GM12878 (cell line): ENCODE measurements around the gene AP1S1. TPM values are rescaled to one million over a fixed set of nuclear protein-coding genes. Genes with fewer than 3 reads are reported as not detected.

Source experiments
- ATAC-seq: fragments of 200-7000 bp; cut with Tn5 transposase; 3 replicates; pipeline ENCODE4 v1.9.1; 2020; ENCODE audit warnings: mild to moderate bottlenecking, moderate library complexity
- BruUV-seq: library from RNA; stranded (reverse); fragments of 400-500 nt; replicated peaks from 2 replicates; lab custom pipeline; 2021; lab: Mats Ljungman, UMichigan
- CTCF ChIA-PET: fragments of 300-600 bp; sonication (Branson Sonifier 250); formaldehyde crosslinking; extraction: SDS; loops from one replicate; lab custom pipeline; 2021; ENCODE audit warnings: inconsistent platforms; lab: Yijun Ruan, JAX
- POLR2A ChIA-PET: fragments of 350-600 bp; formaldehyde crosslinking; extraction: SDS; loops from one replicate; lab custom pipeline; 2021; ENCODE audit warnings: inconsistent platforms; lab: Charles Lee
- RAD21 ChIA-PET: fragments of 300-600 bp; sonication (Branson Sonifier 250); formaldehyde crosslinking; loops from one replicate; lab custom pipeline; 2023; ENCODE audit warnings: antibody characterized with exemption; ENCODE audit not compliant: unreplicated experiment; lab: Charles Lee
- SMC1A ChIA-PET: fragments of 300-600 bp; sonication (Branson Sonifier 250); formaldehyde crosslinking; loops from one replicate; lab custom pipeline; 2023; ENCODE audit not compliant: unreplicated experiment, uncharacterized antibody; lab: Charles Lee
- DNase-seq: peaks from one replicate; pipeline ENCODE4 v3.0.0-alpha.2; 2011; ENCODE audit warnings: low read depth, low spot score
- FAIRE-seq: peaks from 3 replicates; lab custom pipeline; 2011; peaks lifted over from hg19 to GRCh38; lab: Jason Lieb, UNC
- H2AFZ ChIP-seq: 2 replicates; pipeline ENCODE4 v1.6.0; 2011; ENCODE audit warnings: low read depth, low read length, control low read depth; ENCODE audit not compliant: control insufficient read depth
- H3K27ac ChIP-seq: 2 replicates; pipeline ENCODE4 v1.5.1; 2011; ENCODE audit warnings: control low read depth; ENCODE audit not compliant: control insufficient read depth, insufficient read depth
- H3K27me3 ChIP-seq, 2 experiments: replicated peaks in 1 of 2; 2 replicates each; pipeline versions ENCODE4 v1.6.0 to v1.6.1; 2011; ENCODE audit warnings: low read length in 1 of 2; ENCODE audit not compliant: control insufficient read depth in 2 of 2, insufficient read depth in 2 of 2
- H3K36me3 ChIP-seq, 2 experiments: 2 replicates each; pipeline ENCODE4 v1.5.1; 2011; ENCODE audit warnings: low read length in 1 of 2; ENCODE audit not compliant: control insufficient read depth in 2 of 2, insufficient read depth in 2 of 2
- H3K4me1 ChIP-seq: 2 replicates; pipeline ENCODE4 v1.6.1; 2011; ENCODE audit warnings: mild to moderate bottlenecking, low read length, moderate library complexity, mixed read lengths; ENCODE audit not compliant: control insufficient read depth, insufficient read depth
- H3K4me2 ChIP-seq: 2 replicates; pipeline ENCODE4 v1.6.0; 2011; ENCODE audit warnings: control low read depth; ENCODE audit not compliant: control insufficient read depth, insufficient read depth
- H3K4me3 ChIP-seq: fragments of 200-600 bp; sonication (generic); 2 replicates; pipeline ENCODE4 v1.5.1; 2016
- H3K79me2 ChIP-seq: 2 replicates; pipeline ENCODE4 v1.6.0; 2011; ENCODE audit warnings: low read length; ENCODE audit not compliant: control insufficient read depth, insufficient read depth
- H3K9ac ChIP-seq: 2 replicates; pipeline ENCODE4 v1.8.0; 2011; ENCODE audit warnings: low read length, control low read depth, mixed read lengths; ENCODE audit not compliant: control insufficient read depth, insufficient read depth
- H3K9me3 ChIP-seq: replicated peaks from 3 replicates; pipeline ENCODE4 v1.5.1; 2011; ENCODE audit warnings: mild to moderate bottlenecking, low read length; ENCODE audit not compliant: control insufficient read depth, insufficient read depth
- H4K20me1 ChIP-seq: 2 replicates; pipeline ENCODE4 v1.6.0; 2011; ENCODE audit not compliant: control insufficient read depth, insufficient read depth
- CEBPZ ChIP-seq: fragments of 150-350 bp; IDR thresholded peaks from 2 replicates; pipeline ENCODE4 v1.6.1; 2016; ENCODE audit warnings: low read depth, low read length
- E2F4 ChIP-seq: IDR thresholded peaks from 2 replicates; pipeline ENCODE4 v1.6.1; 2012; ENCODE audit warnings: low read depth, low read length, improper control_type of control experiment
- EGR1 ChIP-seq, 2 experiments: IDR thresholded peaks; 1 replicate in 1 of 2; 2 replicates in 1 of 2; pipeline ENCODE4 v1.6.1; 2011 to 2012; ENCODE audit warnings: low read depth in 2 of 2, low read length in 2 of 2, borderline replicate concordance in 1 of 2, mild to moderate bottlenecking in 1 of 2, moderate library complexity in 1 of 2
- GABPA ChIP-seq: IDR thresholded peaks from 2 replicates; pipeline ENCODE4 v1.6.1; 2014; ENCODE audit warnings: antibody characterized with exemption, low read depth, mild to moderate bottlenecking, inconsistent platforms
- KDM1A ChIP-seq: fragments of 200-600 bp; sonication (generic); IDR thresholded peaks from 2 replicates; pipeline ENCODE4 v1.6.1; 2016; ENCODE audit warnings: borderline replicate concordance
- MAX ChIP-seq: IDR thresholded peaks from 2 replicates; pipeline ENCODE4 v1.6.1; 2012; ENCODE audit warnings: low read depth, low read length, improper control_type of control experiment
- MLLT1 ChIP-seq: fragments of 450-650 bp; IDR thresholded peaks from 2 replicates; pipeline ENCODE4 v1.6.1; 2016; ENCODE audit warnings: mild to moderate bottlenecking
- YBX1 ChIP-seq: fragments of 450-650 bp; IDR thresholded peaks from 2 replicates; pipeline ENCODE4 v1.6.1; 2016; ENCODE audit warnings: antibody characterized with exemption
- WGBS: methylation state at CpG from one replicate; pipeline ENCODE4 v1.1.6; 2016; ENCODE audit warnings: low lambda C conversion rate; ENCODE audit not compliant: insufficient replicate concordance, insufficient coverage; ENCODE audit errors: missing lambda C conversion rate; 5-methylcytosine and 5-hydroxymethylcytosine counted together
- in situ Hi-C: fragments of 300-500 bp; cut with MboI; formaldehyde crosslinking; loops from 9 replicates; pipeline ENCODE4 v1.14.3; 2018; ENCODE audit warnings: mixed read lengths
- intact Hi-C: fragments of 100-400 bp; cut with micrococcal nuclease; formaldehyde crosslinking; loops from one replicate; pipeline ENCODE4 v1.14.2; 2022; ENCODE audit not compliant: unreplicated experiment
- polyA plus RNA-seq, 11 experiments: library from polyadenylated mRNA; depleted of rRNA in 4 of 11; unstranded in 6 of 11; stranded (reverse) in 5 of 11; fragments of >200 nt; fragmentation: Nextera tagmentation in 4 of 11; fragmentation: Illumina TruSeq in 1 of 11; extraction: Ambion mirVana in 4 of 11; extraction: Trizol in 1 of 11; gene quantifications; 1 replicate in 1 of 11; 2 replicates in 10 of 11; pipeline versions ENCODE4 v1.2.1 to v1.2.3, GENCODE V29; 2011 to 2016; ENCODE audit warnings: inconsistent platforms in 2 of 11, missing spikeins in 2 of 11, low read depth in 1 of 11
- total RNA-seq, 4 experiments: library from RNA; depleted of rRNA in 3 of 4; stranded (reverse); fragments of >200 nt in 3 of 4; fragmentation: Illumina TruSeq in 1 of 4; extraction: Trizol in 1 of 4; gene quantifications; 2 replicates each; pipeline versions ENCODE4 v1.2.1 to v1.2.3, GENCODE V29; 2013 to 2021

Gene AP1S1
- total and polyA plus RNA-seq, 10 of the 15 experiments (the other 5 are each of a cell fraction or from before 2014, with no cell fraction given) = 2.5 to 121 (median 54.9) TPM

- TF ChIP-seq YBX1 (no peak), KDM1A (no peak)
- TF ChIP-seq, all 136 proteins: peak for 0
These were observed 2.2 kb upstream of the AP1S1 start (continued) for GRCh38 chr7:101151908-101152651.

GRCh38 chr7:101154693-101155102 lies 422 bp downstream of the AP1S1 start:
- Histone ChIP-seq H3K27me3 (no peaks in the 10 kb centered on the region), H4K20me1 (no peaks in the 10 kb centered on the region), H3K4me3 (peak overlapping the region; percentile 85), H3K9ac (peak overlapping the region; percentile 82), H2AFZ (peak overlapping the region; percentile 53), H3K9me3 (no peaks in the 10 kb centered on the region)
- intact Hi-C loops = no loop called here
- WGBS = 2% methylated on average over 22 of the region's 34 CpGs
- ChIA-PET POLR2A (interaction anchor here (0.5 to 2.0 kb wide), 5 partner anchors 11 to 290 kb away, joined by 3 to 8 read pairs (median 4); no protein-coding TSS in a partner anchor), RAD21 (interaction anchor here (0.6 to 3.8 kb wide), 4 partner anchors 11 to 460 kb away, joined by 3 to 18 read pairs (median 4); no protein-coding TSS in a partner anchor), SMC1A (interaction anchor here (1.0 kb wide), 1 partner anchor 11 kb away, joined by 3 read pairs; no protein-coding TSS in a partner anchor), CTCF (interaction anchor here (1.1 to 7.8 kb wide), 4 partner anchors 11 to 37 kb away, joined by 3 to 112 read pairs (median 8); partner anchors contain the start of gene VGF)
- ATAC-seq (peak; percentile 66), DNase-seq (no peak)
- TF ChIP-seq EGR1 (IDR thresholded peaks at IDR 0.05; ENCODE audit: borderline replicate concordance in 1 of 2, low read depth in 2 of 2, low read length in 2 of 2) (peak in 1 of 2 experiments; percentile 22; a peak in 1 of 3 replicates), E2F4 (no peak), MAX (no peak), GABPA (no peak), MLLT1 (0 out of 2 replicates have a peak, but pooled peaks have one; percentile 33), CEBPZ (no peak)
- TF ChIP-seq, all 136 proteins: peak for 2
- Histone ChIP-seq H3K27ac (peak overlapping the region; percentile 65), H3K4me2 (peak overlapping the region; percentile 79), H3K79me2 (peaks cover 9% of the 10 kb centered on the region), H3K36me3 (peaks cover 4 to 5% of the 10 kb centered on the region in 2 experiments; a peak in 3 of 4 replicates), H3K4me1 (peaks cover 3% of the 10 kb centered on the region; the same call in 1 of the 2 replicates)
- no TSS peak for BruUV-seq
- in situ Hi-C loops = no loop called here
- FAIRE-seq = no peak
